ENCODE data around the gene TMEM114.

The TMEM114 gene

GRCh38 chr16:8561496-8561895, 28.8 kb downstream of the TMEM114 start:
- in situ Hi-C loops (cut with HindIII; ENCODE audit: low pct_ligation_motif_present, low pct_unique_long_range_greater_than_20kb, low sequenced_read_pairs) = no loop called here
- DNase-seq = no peak

GRCh38 chr16:8555400-8555799, 34.9 kb downstream of the TMEM114 start:
- in situ Hi-C loops (cut with HindIII; ENCODE audit: low pct_ligation_motif_present, low pct_unique_long_range_greater_than_20kb, low sequenced_read_pairs) = no loop called here
- DNase-seq = no peak

DNA sequence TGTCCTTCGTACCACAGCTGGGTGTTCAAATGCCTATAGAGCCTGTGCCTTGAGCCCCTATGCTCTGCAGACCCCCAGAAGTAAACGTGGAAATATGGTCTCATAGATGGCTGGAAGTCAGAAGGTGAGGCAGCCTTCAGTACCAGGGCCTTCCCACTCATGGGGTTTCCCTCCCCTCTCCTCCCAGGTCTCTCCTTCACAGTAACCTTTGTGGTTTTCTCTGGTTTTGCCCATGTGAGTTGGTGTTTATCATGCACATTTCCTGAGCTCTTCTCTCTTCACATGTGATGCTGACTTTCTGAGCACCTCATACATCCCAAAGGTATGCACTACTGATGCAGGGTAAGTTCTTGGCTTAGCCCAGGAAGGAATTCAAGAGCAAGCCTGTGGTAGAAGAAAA, 35.4 kb downstream of the TMEM114 start:
- in situ Hi-C loops (cut with HindIII; ENCODE audit: low pct_ligation_motif_present, low pct_unique_long_range_greater_than_20kb, low sequenced_read_pairs) = no loop called here
- DNase-seq = no peak

DNA sequence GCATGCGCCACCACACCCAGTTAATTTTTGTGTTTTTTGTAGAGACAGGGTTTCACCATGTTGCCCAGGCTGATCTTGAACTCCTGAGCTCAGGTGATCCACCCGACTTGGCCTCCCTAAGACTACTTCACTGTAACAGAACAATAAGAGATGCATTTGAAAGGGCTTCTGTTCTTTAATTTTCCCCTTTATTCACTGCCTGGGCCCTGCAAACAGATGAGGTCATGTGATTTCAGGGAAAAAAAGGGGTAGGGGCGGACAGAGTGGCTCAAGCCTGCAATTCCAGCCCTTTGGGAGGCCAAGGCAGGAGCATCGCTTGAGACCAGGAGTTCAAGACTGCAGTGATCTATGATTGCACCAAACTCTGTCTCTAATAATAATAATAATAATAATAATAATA, 36.3 kb downstream of the TMEM114 start:
- in situ Hi-C loops (cut with HindIII; ENCODE audit: low pct_ligation_motif_present, low pct_unique_long_range_greater_than_20kb, low sequenced_read_pairs) = no loop called here

GRCh38 chr16:8552487-8553221, 37.7 kb downstream of the TMEM114 start:
- in situ Hi-C loops (cut with HindIII; ENCODE audit: low pct_ligation_motif_present, low pct_unique_long_range_greater_than_20kb, low sequenced_read_pairs) = no loop called here
- no peak for DNase-seq

More for the DNA sequence above, 36.3 kb downstream of the TMEM114 start:
- DNase-seq = no peak

DNA sequence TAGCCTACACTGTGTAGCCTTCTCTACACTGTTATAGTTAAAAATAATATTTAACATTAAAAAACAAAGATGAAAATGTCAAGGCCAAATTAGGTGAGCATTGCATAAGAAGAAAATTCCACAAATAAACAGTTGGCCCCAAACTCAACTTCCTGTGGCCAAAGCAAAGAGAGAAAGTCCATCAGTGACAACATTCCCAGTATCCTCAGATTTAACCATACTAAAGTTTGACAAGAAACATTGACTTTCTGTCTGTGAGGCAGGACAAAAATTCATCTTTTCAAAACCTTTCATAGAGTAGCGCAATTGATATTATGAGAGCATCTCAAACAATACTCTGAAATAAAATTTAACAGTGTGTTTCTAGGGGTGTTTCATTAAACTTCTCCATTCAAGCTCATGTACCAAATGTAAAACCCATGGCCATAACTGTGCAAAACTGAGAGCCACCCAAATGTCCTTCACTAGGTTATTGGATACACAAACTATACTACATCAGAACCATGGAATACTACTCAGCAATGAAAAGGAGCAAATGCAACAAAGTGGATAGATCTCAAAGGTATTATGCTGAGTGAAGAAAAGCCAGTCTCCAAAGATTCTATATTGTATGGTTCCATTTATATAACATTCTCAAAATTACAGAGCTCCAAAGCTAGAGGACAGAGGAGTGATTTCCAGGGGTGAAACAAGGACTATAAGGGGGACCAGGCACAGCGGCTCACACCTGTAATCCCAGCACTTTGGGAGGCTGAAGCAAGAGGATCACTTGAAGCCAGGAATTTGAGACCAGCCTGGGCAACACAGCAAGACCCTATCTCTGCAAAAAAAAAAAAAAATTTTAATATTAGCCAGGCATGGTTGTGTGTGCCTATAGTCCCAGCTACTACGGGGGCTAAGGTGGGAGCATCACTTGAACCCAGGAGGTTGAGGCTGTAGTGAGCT, 38.7 kb downstream of the TMEM114 start:
- in situ Hi-C loops (cut with HindIII; ENCODE audit: low pct_ligation_motif_present, low pct_unique_long_range_greater_than_20kb, low sequenced_read_pairs) = no loop called here
- no peak for DNase-seq

GRCh38 chr16:8550728-8551387, 39.5 kb downstream of the TMEM114 start:
- no peak for DNase-seq
- in situ Hi-C loops (cut with HindIII; ENCODE audit: low pct_ligation_motif_present, low pct_unique_long_range_greater_than_20kb, low sequenced_read_pairs) = no loop called here

GRCh38 chr16:8549843-8550412, 40.4 kb downstream of the TMEM114 start:
- no peak for DNase-seq
- in situ Hi-C loops (cut with HindIII; ENCODE audit: low pct_ligation_motif_present, low pct_unique_long_range_greater_than_20kb, low sequenced_read_pairs) = no loop called here

DNA sequence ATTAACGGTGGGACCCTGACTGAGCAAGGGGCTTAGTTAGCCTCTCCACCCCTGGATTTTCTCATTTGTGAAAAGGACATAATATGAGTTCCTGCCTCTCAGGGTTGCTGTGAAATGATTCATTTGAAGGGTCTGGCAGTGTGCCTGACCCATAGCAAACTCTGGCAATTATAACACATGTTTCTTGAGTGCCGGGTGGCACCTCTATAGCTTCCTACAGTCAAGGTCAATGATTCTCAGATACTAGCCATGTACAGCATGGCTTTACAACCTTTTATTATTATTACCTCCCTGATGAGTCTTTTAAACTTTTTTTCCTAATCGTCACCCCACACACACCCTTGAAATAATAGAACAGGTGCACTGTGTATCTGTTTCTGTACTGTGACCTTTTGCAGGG, 42.1 kb downstream of the TMEM114 start:
- DNase-seq = no peak
- in situ Hi-C loops (cut with HindIII; ENCODE audit: low pct_ligation_motif_present, low pct_unique_long_range_greater_than_20kb, low sequenced_read_pairs) = no loop called here

DNA sequence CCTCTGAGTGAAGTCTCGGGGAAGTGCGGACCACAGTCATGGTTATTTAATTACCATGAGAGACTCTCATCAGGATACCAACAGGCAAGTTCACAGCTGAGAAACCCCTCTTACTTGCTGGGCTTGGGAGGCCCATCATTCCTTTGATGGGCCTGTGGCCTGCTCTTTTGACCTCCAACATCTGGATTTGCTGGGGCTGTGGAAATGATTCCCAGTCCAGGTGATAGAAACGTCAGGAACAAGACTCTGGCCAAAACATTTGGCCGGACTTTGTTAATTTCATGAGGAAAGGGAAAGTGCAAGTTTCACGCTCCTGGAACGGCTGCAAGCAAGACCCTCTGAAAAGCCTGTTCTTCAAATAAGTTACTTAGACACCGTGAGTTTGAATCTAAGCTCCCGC, 42.5 kb downstream of the TMEM114 start:
- in situ Hi-C loops (cut with HindIII; ENCODE audit: low pct_ligation_motif_present, low pct_unique_long_range_greater_than_20kb, low sequenced_read_pairs) = no loop called here
- DNase-seq = no peak

DNA sequence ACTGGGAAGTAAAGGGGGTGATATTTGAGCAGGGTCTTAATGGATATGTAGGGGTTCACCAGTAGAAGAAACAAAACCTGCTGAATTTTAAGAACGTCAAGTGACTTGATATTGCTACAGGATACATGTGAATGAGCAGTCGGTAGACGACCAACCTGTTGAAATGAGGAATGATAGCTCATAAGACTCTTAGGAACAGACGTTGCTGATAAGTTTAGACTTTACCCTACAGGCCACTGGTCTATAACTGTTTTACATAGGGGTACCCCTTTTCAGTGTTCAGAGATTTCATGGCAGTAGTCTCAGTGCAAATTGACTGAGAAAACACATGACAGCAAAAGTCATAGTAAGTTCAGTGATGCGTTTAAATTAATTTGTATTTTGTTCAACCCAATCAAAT, 45.9 kb downstream of the TMEM114 start:
- in situ Hi-C loops (cut with HindIII; ENCODE audit: low pct_ligation_motif_present, low pct_unique_long_range_greater_than_20kb, low sequenced_read_pairs) = no loop called here
- DNase-seq = no peak

GRCh38 chr16:8543258-8543657, 47.1 kb downstream of the TMEM114 start:
- in situ Hi-C loops (cut with HindIII; ENCODE audit: low pct_ligation_motif_present, low pct_unique_long_range_greater_than_20kb, low sequenced_read_pairs) = no loop called here
- DNase-seq = no peak

GRCh38 chr16:8542393-8542792, 47.9 kb downstream of the TMEM114 start:
- in situ Hi-C loops (cut with HindIII; ENCODE audit: low pct_ligation_motif_present, low pct_unique_long_range_greater_than_20kb, low sequenced_read_pairs) = no loop called here
- no peak for DNase-seq

- in situ Hi-C loops (cut with HindIII; ENCODE audit: low pct_ligation_motif_present, low pct_unique_long_range_greater_than_20kb, low sequenced_read_pairs) = no loop called here
- no peak for DNase-seq
Measured at GRCh38 chr16:8541868-8542267, 48.4 kb downstream of the TMEM114 start.

DNA sequence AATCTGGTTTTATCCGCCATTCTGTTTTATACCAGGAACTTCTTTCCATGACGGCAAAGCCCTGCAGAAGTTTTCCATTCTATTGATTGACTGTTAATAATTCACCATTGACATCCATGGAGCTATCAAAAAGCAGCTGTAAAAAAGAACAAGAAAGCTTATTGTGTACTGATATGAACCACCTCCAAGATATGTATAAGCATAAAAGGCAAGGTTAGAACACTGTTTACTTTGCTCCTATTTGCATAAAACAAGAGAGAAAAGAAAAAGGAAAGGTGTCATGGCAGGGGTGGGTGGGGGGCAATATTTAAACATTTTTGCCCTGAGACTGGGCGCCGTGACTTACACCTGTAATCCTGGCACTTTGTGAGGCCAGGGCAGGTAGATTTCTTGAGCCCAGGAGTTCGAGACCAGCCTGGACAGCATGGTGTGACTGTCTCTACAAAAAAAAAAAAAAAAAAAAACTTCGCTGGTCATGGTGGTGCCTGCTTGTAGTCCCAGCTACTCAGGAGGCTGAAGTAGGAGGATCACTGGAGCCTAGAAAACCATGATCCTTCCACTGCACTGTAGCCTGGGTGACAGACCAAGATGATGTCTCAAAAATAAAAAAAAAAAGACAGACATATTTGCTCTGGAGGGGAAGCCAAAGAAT, 52.5 kb downstream of the TMEM114 start:
- in situ Hi-C loops (cut with HindIII; ENCODE audit: low pct_ligation_motif_present, low pct_unique_long_range_greater_than_20kb, low sequenced_read_pairs) = no loop called here
- DNase-seq = no peak

DNA sequence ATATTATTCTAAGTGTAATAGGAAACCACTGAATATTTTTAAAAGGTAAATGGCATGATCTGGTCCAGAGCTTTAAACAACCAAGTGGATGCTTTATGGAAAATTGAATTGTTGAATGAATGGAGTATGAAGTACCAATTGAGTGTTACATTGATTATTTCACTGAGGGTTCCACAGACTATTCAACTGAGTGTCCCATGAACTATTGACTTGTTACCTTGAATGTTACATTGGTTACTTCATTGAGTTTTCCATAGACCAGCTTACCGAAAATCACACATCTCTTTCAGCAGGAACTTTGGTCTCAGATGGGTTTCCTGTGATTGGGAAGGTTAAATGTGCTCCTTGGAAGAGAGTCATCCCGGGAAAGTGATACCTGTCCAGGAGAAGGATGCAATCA, 56.8 kb downstream of the TMEM114 start:
- in situ Hi-C loops (cut with HindIII; ENCODE audit: low pct_ligation_motif_present, low pct_unique_long_range_greater_than_20kb, low sequenced_read_pairs) = no loop called here
- DNase-seq = no peak

DNA sequence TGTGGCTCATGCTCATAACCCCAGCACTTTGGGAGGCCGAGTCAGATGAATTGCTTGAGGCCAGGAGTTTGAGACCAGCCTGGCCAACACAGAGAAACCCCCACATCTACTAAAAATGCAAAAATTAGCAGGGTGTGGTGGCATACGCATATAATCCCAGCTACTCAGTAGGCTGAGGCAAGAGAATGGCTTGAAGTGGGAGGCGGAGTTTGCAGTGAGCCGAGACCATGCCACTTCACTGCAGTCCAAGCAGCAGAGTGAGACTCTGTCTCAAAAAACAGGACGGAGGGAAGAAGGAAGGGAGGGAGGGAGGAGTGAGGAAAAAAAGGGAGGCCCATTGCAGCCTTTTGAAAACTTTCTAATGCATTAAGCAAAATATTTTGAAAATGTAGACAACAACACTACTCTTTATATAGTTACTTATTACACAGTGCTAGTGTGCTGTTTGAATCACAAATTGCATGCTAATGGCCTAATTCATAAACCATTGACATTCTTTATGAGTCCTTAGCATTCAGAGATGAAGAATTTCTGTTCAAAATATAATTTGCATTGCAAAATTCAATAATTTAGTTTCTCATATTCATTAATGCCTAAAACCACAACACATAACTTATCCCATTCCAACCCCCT, 59.4 kb downstream of the TMEM114 start:
- DNase-seq = no peak

GRCh38 chr16:8528471-8528870, 61.8 kb downstream of the TMEM114 start:
- in situ Hi-C loops (cut with HindIII; ENCODE audit: low pct_ligation_motif_present, low pct_unique_long_range_greater_than_20kb, low sequenced_read_pairs) = no loop called here

More for the DNA sequence above, 59.4 kb downstream of the TMEM114 start:
- in situ Hi-C loops (cut with HindIII; ENCODE audit: low pct_ligation_motif_present, low pct_unique_long_range_greater_than_20kb, low sequenced_read_pairs) = no loop called here

More at GRCh38 chr16:8528471-8528870, 61.8 kb downstream of the TMEM114 start:
- no peak for DNase-seq
